Skeletal muscle tissue (tissue), 4 donors: ENCODE results near the gene ITGA11. TPM values are rescaled to one million over a fixed set of nuclear protein-coding genes. Genes with fewer than 3 reads are reported as not detected.

Experiments
- H3K27ac ChIP-seq: one replicate; pipeline ENCODE4 v1.7.0; 2013; ENCODE audit warnings: mild to moderate bottlenecking, low read depth, low read length, inconsistent platforms
- H3K27me3 ChIP-seq, 3 donors: one replicate each; pipeline ENCODE4 v1.7.0; 2013; ENCODE audit warnings: low read length in 3 of 3; ENCODE audit not compliant: control insufficient read depth in 3 of 3, insufficient read depth in 3 of 3
- H3K36me3 ChIP-seq, 3 donors: one replicate each; pipeline ENCODE4 v1.7.0; 2013; ENCODE audit warnings: low read length in 3 of 3; ENCODE audit not compliant: control insufficient read depth in 3 of 3, insufficient read depth in 3 of 3
- H3K4me1 ChIP-seq, 3 donors: one replicate each; pipeline ENCODE4 v1.7.0; 2013; ENCODE audit warnings: low read length in 3 of 3, mild to moderate bottlenecking in 3 of 3; ENCODE audit not compliant: control insufficient read depth in 3 of 3, insufficient read depth in 3 of 3
- H3K4me3 ChIP-seq, 3 donors: one replicate each; pipeline ENCODE4 v1.7.0; 2013; ENCODE audit warnings: low read length in 3 of 3
- H3K9ac ChIP-seq, 3 donors: one replicate each; pipeline ENCODE4 v1.7.0; 2013; ENCODE audit warnings: low read length in 3 of 3, mild to moderate bottlenecking in 3 of 3, moderate library complexity in 2 of 3, low read depth in 1 of 3
- H3K9me3 ChIP-seq, 3 donors: one replicate each; pipeline ENCODE4 v1.7.0; 2013; ENCODE audit warnings: low read length in 3 of 3; ENCODE audit not compliant: control insufficient read depth in 3 of 3
- total RNA-seq: library from RNA; depleted of rRNA; stranded (reverse); fragments of >200 nt; gene quantifications from one replicate; pipeline ENCODE4 v1.2.3, GENCODE V29; 2014
- donor health status: Osteomylitis.

Gene ITGA11
- total RNA-seq, 1 donor from 2014 or later = 5.7 TPM

DNA sequence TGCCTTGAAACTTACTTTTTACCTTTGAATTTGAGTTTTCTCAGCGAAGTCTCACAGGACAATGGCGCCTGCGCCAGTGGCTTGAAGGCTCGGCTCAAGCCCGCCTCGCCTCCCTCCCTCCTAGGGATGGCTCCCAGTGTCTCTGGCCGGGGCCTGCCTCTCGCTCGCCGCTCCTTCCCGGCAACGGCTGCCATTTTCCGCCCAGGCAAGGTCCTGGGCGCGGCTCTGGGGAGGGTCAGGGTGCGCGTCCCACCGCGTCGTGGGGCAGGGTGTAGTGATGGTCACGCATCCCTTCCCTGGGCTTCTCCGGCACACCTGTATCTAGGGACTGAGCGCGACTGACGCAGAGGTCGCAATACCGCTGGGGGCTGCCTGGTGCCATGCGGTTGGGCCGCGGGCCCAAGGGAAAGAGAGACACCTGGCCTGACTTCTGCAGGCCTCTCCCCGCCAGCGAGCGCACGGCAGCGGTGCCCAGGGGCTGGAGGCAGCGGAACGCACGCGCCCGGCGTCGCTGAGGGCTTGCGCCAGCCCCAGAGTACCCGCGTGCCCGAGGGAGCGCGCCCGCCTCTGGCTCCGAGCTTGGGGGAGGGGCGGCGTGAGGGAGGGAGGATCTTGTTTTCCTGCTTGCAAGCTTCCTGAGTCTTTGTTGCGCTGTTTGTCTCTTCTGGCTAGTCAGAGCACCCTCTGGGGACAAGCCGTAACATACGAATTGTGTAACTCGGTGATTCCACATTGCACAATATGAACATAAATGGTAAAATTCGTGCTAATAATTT, 175.1 kb downstream of the ITGA11 start:
- Histone ChIP-seq H3K27me3 (no peaks in the 10 kb centered on the region), H3K4me3 (peak overlapping the region; percentile 59 to 77 (median 64)), H3K4me1 (peaks cover 9 to 27% (median 16%) of the 10 kb centered on the region in 3 donors), H3K36me3 (no peaks in the 10 kb centered on the region), H3K9me3 (no peaks in the 10 kb centered on the region), H3K27ac (peak overlapping the region; percentile 85), H3K9ac (peak overlapping the region; percentile 80 to 86 (median 81))

DNA sequence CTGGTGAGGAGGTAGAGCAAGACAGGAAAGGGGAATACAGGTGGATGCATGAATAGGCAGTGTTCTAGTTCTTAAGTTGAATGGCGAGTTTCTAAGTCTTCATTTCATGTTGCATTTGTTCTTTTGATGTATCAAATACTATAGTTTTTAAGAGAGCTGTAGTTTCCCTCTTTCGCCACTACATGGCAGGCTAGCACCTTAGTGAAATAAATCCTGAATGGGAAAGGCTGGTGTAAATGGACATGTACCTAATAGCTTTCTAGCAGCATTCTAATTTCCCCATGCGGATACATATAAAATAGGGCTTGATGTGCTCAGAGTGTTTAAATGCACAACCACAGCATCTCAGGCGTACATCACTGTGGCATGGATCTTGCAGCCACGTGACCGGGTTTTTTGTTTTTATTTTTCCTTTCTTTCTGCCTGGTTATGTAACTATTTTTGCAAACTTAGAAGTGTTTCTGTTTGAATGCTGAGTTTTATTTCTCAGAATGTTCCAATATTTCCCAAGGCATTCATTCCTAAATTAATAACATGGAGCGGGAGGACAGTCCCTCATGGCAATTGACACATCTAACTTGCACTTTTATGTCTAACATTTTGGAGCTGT, 178.9 kb downstream of the ITGA11 start:
- H3K27ac ChIP-seq = no peak overlapping the region
- peaks cover 6 to 14% (median 8%) of the 10 kb centered on the region in 3 donors for H3K4me1 ChIP-seq
- H3K9me3 ChIP-seq = no peaks in the 10 kb centered on the region
- no peaks in the 10 kb centered on the region for H3K27me3 ChIP-seq
- no peak overlapping the region for H3K4me3 ChIP-seq
- H3K9ac ChIP-seq = no peak overlapping the region
- H3K36me3 ChIP-seq = no peaks in the 10 kb centered on the region

DNA sequence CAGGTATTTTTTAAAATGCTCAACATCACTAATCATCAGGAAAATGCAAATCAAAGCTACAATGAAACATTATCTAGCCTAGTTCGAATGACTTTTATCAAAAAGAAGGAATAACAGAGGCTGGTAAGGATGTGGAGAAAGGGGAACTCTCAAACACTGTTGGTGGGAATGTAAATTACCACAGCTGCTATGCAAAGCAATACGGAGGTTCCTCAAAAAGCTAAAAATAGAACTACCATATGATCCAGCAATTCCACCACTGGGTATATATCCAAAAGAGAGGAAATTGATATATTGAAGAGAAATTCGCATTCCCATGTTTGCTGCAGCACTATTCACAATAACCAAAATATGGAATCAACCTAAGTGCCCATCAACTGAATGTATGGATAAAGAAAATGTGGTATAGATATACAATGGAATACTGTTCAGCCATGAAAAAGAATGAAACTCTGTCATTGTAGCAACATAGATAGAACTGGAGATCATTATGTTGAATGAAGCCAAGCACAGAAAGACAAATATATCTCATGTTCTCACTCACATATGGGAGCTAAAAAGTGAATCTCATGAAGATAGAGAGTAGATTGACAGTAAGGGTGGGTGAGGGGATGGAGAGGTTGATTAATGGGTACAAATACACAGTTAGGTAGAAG, 182.8 kb downstream of the ITGA11 start:
- no peak overlapping the region for H3K9ac ChIP-seq
- no peaks in the 10 kb centered on the region for H3K27me3 ChIP-seq
- H3K27ac ChIP-seq = no peak overlapping the region
- no peaks in the 10 kb centered on the region for H3K36me3 ChIP-seq
- H3K9me3 ChIP-seq = no peaks in the 10 kb centered on the region
- H3K4me1 ChIP-seq = peaks cover 0 to 3% (median 3%) of the 10 kb centered on the region in 3 donors
- H3K4me3 ChIP-seq = no peak overlapping the region

Other genes with a start within 250 kb of the ITGA11 start
- 2.6 TPM for gene CALML4, start 226.8 kb downstream of the ITGA11 start, total RNA-seq
- gene CLN6, start 202.4 kb downstream of the ITGA11 start, total RNA-seq = 6.8 TPM
- 42.8 TPM for gene FEM1B, start 154.4 kb downstream of the ITGA11 start, total RNA-seq
- gene CORO2B, start 146.8 kb upstream of the ITGA11 start, total RNA-seq = 1.0 TPM